Small intestine (tissue), 7 donors: Measurements from ENCODE around the gene TNFRSF8. TPM values are rescaled to one million over a fixed set of nuclear protein-coding genes. Genes with fewer than 3 reads are reported as not detected.
"Not testable (repeated sequence)": the region's sequence is repeated elsewhere in the genome, so short reads cannot be mapped to it uniquely, and the experiment has no call there.

Experiments used
- DNase-seq, 2 donors: peaks; one replicate each; pipeline versions ENCODE4 v3.0.0 to v3.0.0-alpha.2; 2013
- FAIRE-seq: peaks from 2 replicates; lab custom pipeline; 2012; peaks lifted over from hg19 to GRCh38; lab: Jason Lieb, UNC
- H3K27ac ChIP-seq, 3 donors: one replicate each; pipeline ENCODE4 v1.5.1; 2013; ENCODE audit warnings: low read length in 2 of 3, mild to moderate bottlenecking in 2 of 3, control low read depth in 1 of 3, inconsistent platforms in 1 of 3, low read depth in 1 of 3, moderate library complexity in 1 of 3
- H3K27me3 ChIP-seq, 3 donors: one replicate each; pipeline ENCODE4 v1.6.1; 2013; ENCODE audit warnings: low read length in 3 of 3, inconsistent platforms in 1 of 3; ENCODE audit not compliant: control insufficient read depth in 3 of 3, insufficient read depth in 3 of 3
- H3K36me3 ChIP-seq, 3 donors: one replicate each; pipeline ENCODE4 v1.6.1; 2013; ENCODE audit warnings: low read length in 3 of 3, inconsistent platforms in 1 of 3, low read depth in 1 of 3, mild to moderate bottlenecking in 1 of 3, moderate library complexity in 1 of 3; ENCODE audit not compliant: control insufficient read depth in 3 of 3, insufficient read depth in 2 of 3
- H3K4me1 ChIP-seq, 3 donors: one replicate each; pipeline ENCODE4 v1.6.1; 2013; ENCODE audit warnings: low read length in 2 of 3, inconsistent platforms in 1 of 3, low read depth in 1 of 3, mild to moderate bottlenecking in 1 of 3, moderate library complexity in 1 of 3; ENCODE audit not compliant: control insufficient read depth in 3 of 3, insufficient read depth in 2 of 3
- H3K4me3 ChIP-seq, 3 donors: one replicate each; pipeline ENCODE4 v1.5.1; 2013; ENCODE audit warnings: low read length in 3 of 3, control low read depth in 1 of 3, inconsistent platforms in 1 of 3, low read depth in 1 of 3, mild to moderate bottlenecking in 1 of 3, moderate library complexity in 1 of 3
- H3K9me3 ChIP-seq, 2 donors: one replicate each; pipeline ENCODE4 v1.6.1; 2013; ENCODE audit warnings: low read depth in 1 of 2, low read length in 1 of 2; ENCODE audit not compliant: control insufficient read depth in 2 of 2, insufficient read depth in 1 of 2
- WGBS, 3 donors: extraction: QIAGEN DNeasy Blood & Tissue Kit; methylation state at CpG; one replicate each; pipeline ENCODE4 v1.1.7; 2013; 5-methylcytosine and 5-hydroxymethylcytosine counted together
- polyA plus RNA-seq, 4 donors: library from polyadenylated mRNA; stranded (reverse) in 3 of 4; unstranded in 1 of 4; fragments of 200-250 nt in 3 of 4; fragments of 120-200 nt in 1 of 4; gene quantifications; one replicate each; pipeline versions ENCODE4 v1.2.1 to v1.2.3, GENCODE V29; 2013
- donor health status: healthy with polysubstance abuse.
- donor health status: control.
- donor health status: control.
- donor health status: Bipolar disorder and iron deficiency.
- donor health status: healthy.

TNFRSF8 gene
- polyA plus RNA-seq, 4 donors: 0.10 to 2.1 (median 0.54) TPM; not detected in 1

DNA sequence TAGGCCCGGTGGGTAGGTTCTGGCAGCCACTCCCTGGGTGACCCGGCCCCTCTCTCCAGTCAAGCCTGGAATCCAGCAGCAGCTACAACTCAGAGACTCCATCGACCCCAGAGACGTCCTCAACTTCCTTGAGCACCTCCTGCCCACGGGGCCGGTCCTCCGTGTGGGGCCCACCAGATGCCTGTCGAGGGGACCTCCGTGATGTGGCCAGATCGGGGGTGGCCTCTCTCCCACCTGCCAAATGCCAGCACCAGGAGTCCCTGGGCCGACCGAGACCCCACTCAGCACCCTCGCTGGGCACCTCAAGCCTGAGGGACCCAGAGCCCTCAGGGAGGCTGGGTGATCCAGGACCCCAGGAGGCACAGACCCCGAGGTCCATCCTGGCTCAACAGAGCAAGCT, 41.1 kb upstream of the TNFRSF8 start:
- no peak for DNase-seq
- Histone ChIP-seq H3K4me3 (no peak overlapping the region), H3K36me3 (peaks cover 5 to 47% (median 6%) of the 10 kb centered on the region in 3 donors), H3K27ac (no peak overlapping the region), H3K27me3 (no peaks in the 10 kb centered on the region), H3K9me3 (no peaks in the 10 kb centered on the region), H3K4me1 (peaks cover 0 to 3% (median 0%) of the 10 kb centered on the region in 3 donors)
- no peak for FAIRE-seq
- WGBS, 3 donors: 94 to 96% (median 95%) methylated on average over 13 to 14 of the region's 14 CpGs

DNA sequence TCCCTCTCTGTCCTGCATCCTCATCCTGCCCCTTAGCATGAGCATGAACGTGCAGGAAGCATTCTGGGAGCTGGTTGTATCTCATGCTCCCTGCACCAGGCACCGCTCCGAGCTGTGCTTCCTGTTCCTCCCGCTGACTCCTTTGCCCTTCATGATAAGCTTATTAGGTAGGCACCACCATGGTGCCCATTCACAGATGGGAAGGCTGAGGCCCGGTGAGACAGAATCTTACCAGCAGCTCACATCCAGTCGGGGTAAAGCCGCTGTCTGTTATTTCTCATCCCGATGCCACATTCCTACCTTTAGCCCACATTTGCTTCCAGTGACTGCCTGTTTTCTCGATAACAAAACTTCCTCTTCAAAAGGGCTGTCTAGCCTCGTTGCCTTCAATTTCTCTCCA, 36.5 kb upstream of the TNFRSF8 start:
- Histone ChIP-seq H3K27ac (no peak overlapping the region), H3K9me3 (no peaks in the 10 kb centered on the region), H3K4me3 (no peak overlapping the region), H3K27me3 (no peaks in the 10 kb centered on the region), H3K36me3 (peaks cover 7 to 87% (median 11%) of the 10 kb centered on the region in 3 donors), H3K4me1 (no peaks in the 10 kb centered on the region)
- WGBS, 3 donors: 89 to 94% (median 92%) methylated on average over 10 of the region's 10 CpGs
- FAIRE-seq: no peak
- no peak for DNase-seq

DNA sequence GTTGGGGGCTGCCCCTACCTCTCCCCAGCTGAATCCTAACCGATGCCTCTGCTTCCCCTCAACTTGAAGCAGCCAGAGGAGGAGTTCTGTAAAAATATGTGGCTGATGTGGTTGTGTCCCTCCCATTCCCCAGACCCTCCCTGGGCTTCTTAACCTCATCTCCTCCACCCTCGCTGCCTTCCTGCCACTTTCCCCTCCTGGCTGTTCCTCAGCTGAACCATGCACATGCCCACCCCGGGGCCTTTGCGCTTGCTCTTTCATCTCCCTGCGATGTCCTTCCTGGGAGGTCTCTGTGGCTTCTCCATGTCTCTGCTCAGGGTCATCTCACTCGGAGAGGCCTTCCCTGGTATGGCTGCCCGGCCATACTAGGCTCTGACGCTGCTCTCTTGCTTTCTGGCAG, 34.9 kb upstream of the TNFRSF8 start:
- Histone ChIP-seq H3K4me1 (no peaks in the 10 kb centered on the region), H3K4me3 (no peak overlapping the region), H3K27me3 (no peaks in the 10 kb centered on the region), H3K27ac (no peak overlapping the region), H3K36me3 (peaks cover 2 to 79% (median 11%) of the 10 kb centered on the region in 3 donors), H3K9me3 (no peaks in the 10 kb centered on the region)
- no peak for DNase-seq
- WGBS, 3 donors: 87 to 96% (median 94%) methylated on average over 8 of the region's 8 CpGs
- no peak for FAIRE-seq

DNA sequence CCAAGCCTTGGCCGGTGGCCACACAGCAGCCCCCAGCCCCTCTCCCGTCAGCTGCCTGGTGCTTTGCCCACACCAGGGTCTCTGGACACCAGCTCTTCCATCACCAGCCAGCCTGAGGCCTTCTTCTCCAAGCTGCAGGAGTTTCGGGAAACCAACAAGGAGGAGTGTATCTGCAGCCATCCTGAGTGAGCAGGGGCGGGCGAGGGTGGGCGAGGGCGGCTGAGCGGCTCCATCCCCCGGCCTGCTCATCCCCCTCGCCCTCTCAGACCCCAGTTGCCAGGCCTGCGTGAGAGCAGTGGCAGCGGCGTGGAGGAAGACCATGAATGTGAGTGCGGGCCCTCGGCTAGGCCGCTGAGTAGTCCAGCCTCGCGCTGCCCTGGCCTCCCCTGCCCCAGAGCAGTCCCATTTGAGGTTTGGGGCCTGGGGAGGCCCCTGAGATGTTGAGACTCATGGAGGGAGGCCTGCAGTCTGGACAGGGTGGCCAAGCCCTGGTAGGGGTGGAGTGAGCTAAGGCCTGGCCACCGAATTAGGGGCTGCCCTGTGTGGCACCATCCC, 34.1 kb upstream of the TNFRSF8 start:
- Histone ChIP-seq H3K27ac (no peak overlapping the region), H3K27me3 (no peaks in the 10 kb centered on the region), H3K4me1 (no peaks in the 10 kb centered on the region), H3K4me3 (no peak overlapping the region), H3K9me3 (no peaks in the 10 kb centered on the region), H3K36me3 (peaks cover 2 to 75% (median 11%) of the 10 kb centered on the region in 3 donors)
- no peak for DNase-seq
- 97 to 98% (median 97%) methylated on average over 17 to 19 of the region's 19 CpGs for WGBS, 3 donors
- FAIRE-seq: no peak

DNA sequence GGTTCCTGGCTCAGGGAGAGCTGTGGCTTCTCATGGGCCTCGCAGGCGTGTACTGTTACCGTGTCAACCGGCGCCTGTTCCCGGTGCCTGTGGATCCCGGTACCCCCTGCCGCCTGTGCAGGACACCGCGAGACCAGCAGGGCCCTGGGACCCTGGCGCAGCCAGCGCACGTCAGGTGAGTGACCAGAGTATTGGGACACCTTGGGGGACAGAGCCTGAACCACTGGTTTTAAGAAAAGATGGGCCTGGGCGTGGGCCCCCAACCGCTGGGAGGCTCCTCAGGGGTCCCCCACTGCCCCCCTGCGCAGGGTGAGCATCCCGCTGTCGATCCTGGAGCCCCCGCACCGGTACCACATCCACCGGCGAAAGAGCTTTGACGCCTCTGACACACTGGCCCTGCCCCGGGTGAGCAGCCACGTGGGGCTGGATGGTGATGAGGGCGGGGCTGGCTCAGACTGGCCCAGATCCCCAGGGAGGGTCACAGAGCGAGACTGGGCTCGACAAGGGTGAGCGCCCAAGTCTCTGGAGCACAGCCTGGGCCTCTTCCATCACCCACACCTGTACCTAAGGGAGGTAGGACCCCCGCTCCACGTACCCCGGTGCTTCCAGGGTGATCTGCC, 33.3 kb upstream of the TNFRSF8 start:
- DNase-seq: no peak
- 90 to 92% (median 92%) methylated on average over 28 to 32 of the region's 32 CpGs for WGBS, 3 donors

DNA sequence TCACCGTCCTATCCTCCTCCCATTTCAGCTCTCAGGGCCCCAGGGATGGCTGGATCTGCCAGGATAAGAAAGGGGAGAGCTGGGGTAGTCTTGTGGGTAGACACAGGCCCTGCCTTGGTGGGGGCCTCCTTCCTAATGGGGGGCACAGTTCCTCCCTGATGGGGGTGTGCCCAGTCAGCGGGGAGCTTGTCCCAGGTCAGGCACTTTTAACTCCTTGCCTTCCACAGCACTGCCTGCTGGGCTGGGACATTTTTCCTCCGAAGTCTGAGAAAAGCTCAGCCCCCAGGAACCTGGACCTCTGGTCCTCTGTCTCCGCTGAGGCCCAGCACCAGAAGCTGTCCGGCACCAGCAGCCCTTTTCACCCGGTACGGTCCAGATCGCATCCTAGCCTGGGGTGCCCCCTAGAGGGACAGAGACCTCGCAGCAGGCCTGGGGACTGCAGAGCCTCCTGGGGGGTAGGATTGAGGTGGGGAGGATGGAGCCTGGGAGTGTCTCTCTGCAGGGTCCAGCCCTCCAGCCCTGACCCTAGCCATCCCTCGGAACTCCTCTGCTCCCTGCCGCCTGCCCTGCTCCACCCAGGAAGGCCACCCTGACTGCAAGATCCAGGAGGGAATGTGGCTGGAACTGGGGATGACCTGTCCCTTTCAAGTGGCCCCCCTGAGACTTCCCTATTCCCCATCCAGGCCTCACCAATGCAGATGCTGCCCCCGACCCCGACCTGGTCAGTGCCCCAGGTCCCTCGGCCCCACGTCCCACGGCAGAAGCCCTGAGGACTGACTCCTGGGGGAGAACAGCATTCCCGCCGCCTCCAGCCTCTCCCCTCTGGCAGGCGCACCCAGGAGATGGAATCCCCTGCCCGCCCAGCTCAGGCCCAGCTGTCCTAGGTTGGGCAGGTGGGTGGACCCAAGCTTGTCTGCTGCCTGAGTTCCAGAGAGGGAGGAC, 31.8 kb upstream of the TNFRSF8 start:
- peaks cover 2 to 57% (median 8%) of the 10 kb centered on the region in 3 donors for H3K36me3 ChIP-seq
- H3K4me3 ChIP-seq: no peak overlapping the region
- no peak for FAIRE-seq
- no peaks in the 10 kb centered on the region for H3K4me1 ChIP-seq
- peak; percentile 24 to 50 for DNase-seq
- WGBS, 3 donors: 77 to 86% (median 82%) methylated on average over 20 of the region's 20 CpGs
- no peaks in the 10 kb centered on the region for H3K9me3 ChIP-seq
- no peak overlapping the region for H3K27ac ChIP-seq
- no peaks in the 10 kb centered on the region for H3K27me3 ChIP-seq

More for the DNA sequence above, 33.3 kb upstream of the TNFRSF8 start:
- no peak for FAIRE-seq
- H3K4me3 ChIP-seq: no peak overlapping the region
- H3K27me3 ChIP-seq: no peaks in the 10 kb centered on the region
- peaks cover 2 to 70% (median 11%) of the 10 kb centered on the region in 3 donors for H3K36me3 ChIP-seq
- no peaks in the 10 kb centered on the region for H3K9me3 ChIP-seq
- no peak overlapping the region for H3K27ac ChIP-seq
- H3K4me1 ChIP-seq: no peaks in the 10 kb centered on the region

DNA sequence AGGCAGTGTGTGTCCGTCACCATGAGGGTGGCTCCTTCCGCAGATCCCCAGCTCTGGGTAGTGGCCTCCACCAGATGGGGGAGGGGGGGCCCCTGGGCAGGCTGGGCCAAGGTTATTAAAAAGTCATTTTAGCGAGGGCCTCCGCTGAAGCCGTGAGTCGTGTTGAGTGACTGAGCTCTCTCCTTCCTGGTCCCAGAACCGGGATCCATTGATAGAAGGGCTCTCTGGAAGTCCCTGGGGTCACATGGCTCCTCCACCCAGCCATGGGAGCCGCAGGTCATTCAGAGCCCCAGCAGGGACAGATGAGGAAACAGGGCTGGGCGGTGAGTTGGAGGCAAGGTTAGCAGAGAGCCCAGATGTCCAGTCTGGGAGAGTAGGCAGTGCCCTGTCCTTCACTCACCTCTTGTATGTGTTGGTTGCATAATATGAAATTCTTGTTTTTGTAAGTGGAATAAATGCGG, 30.9 kb upstream of the TNFRSF8 start:
- H3K4me1 ChIP-seq: no peaks in the 10 kb centered on the region
- H3K27me3 ChIP-seq: no peaks in the 10 kb centered on the region
- no peak overlapping the region for H3K27ac ChIP-seq
- FAIRE-seq (no peak), DNase-seq (no peak)
- 90 to 93% (median 91%) methylated on average over 10 of the region's 10 CpGs for WGBS, 3 donors
- no peak overlapping the region for H3K4me3 ChIP-seq
- H3K36me3 ChIP-seq: peaks cover 2 to 48% (median 4%) of the 10 kb centered on the region in 3 donors
- H3K9me3 ChIP-seq: no peaks in the 10 kb centered on the region

DNA sequence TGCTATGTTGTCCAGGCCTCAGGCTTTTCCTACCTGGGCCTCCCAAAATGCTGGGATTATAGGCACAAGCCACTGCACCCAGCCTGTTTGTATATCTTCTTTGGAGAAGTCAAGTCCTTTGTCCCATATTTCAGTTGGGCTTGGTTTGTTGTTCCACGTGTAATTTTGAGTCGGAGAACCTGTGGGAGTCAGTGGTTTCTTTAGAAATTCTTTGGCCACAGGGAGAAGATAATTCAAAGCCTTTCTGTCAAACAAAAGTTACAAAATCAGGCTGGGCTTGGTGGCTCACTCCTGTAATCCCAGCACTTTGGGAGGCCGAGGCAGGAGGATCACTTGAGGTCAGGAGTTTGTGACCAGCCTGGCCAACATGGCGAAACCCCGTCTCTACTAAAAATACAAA, 29.7 kb upstream of the TNFRSF8 start:
- peaks cover 2 to 38% (median 4%) of the 10 kb centered on the region in 3 donors for H3K36me3 ChIP-seq
- 91 to 93% (median 91%) methylated on average over 5 of the region's 5 CpGs for WGBS, 3 donors
- not testable (repeated sequence) for H3K4me3 ChIP-seq, H3K4me1 ChIP-seq, DNase-seq, H3K27ac ChIP-seq, H3K27me3 ChIP-seq, FAIRE-seq, H3K9me3 ChIP-seq
